ENCODE results near the gene SLC22A1.

- TF ChIP-seq CTCF (IDR thresholded peaks at IDR 0.05) (no peak), SIN3A (IDR thresholded peaks at IDR 0.05; ENCODE audit: borderline replicate concordance, insufficient read depth, low read depth, low read length) (no peak), TCF7L2 (IDR thresholded peaks at IDR 0.05; ENCODE audit: low read depth, low read length) (no peak)
Measured at GRCh38 chr6:160167604-160168399, 46.2 kb downstream of the SLC22A1 start.

All from Panc1 (cell line).